GM18508 (cell line): ENCODE measurements around the gene EMID1.
"Not testable (repeated sequence)": the region's sequence is repeated elsewhere in the genome, so short reads cannot be mapped to it uniquely, and the experiment has no call there.

Experiments used
- ATAC-seq: cut with Tn5 transposase; IDR thresholded peaks from one replicate; pipeline ENCODE4 v1.9.1; 2021; ENCODE audit warnings: moderate number of reproducible peaks; ENCODE audit not compliant: insufficient read depth, unreplicated experiment

Gene EMID1

DNA sequence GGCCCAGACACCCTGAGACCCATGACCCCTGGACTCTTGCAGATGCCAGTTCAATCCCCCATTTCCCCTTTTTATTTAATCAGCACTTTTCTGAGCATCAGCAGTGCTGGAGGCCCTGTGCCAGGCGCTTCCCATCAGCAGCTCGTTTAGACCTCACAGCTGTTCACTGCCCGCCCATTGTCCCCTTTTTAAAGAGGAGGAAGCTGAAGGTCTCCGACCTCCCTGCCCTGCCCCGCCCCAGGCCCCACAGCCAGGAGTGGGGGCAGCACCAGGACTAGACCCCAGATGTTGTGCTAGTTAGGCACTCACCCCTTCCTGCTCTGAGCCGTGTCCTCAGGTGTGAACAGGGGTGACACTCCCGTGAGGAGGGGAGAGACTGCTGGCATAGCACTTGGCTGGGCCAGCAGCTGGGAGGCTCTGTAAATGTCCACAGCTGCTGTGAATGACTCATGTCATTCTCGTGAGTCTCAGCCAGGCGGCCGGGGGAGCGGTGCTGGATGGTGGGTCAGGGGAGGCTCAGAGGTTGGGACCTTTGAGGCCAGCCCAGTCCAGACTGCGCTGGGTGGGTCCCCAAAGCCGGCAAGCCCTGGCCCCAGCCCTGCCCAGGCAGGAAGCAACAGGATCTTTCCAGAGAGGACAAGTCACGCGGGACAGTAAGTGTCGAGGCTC lies 19.9 kb downstream of the EMID1 start:
- ATAC-seq = no peak

DNA sequence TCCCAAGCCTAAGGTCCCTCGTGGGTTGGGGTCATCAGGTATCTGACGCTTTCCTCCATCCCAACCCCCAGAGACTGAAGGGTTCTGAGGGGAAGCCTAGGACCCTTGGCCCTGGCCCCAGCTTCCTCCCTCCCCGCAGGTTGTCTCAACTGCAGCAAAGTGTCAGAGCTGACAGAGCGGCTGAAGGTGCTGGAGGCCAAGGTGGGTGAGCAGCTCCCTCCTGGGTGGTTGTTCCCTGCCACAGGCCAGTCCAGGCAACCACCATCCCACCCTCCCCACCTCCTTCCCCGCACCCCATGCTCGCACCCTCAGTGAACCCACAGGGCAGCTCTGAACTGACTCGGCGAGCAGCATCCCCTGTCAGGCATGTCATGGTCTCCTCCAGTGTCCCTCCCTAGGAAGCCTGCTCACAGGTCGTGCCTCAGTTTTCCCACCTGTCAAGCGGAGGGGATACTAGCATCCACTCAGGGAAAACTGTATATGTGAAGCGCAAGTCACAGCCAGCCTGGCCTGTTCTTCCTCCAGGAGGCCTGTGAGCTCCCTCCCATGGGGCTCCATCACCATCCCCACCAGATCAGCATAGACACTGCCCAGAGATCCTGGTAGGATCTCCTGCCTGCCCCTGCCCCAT lies 20.8 kb downstream of the EMID1 start:
- ATAC-seq = no peak

DNA sequence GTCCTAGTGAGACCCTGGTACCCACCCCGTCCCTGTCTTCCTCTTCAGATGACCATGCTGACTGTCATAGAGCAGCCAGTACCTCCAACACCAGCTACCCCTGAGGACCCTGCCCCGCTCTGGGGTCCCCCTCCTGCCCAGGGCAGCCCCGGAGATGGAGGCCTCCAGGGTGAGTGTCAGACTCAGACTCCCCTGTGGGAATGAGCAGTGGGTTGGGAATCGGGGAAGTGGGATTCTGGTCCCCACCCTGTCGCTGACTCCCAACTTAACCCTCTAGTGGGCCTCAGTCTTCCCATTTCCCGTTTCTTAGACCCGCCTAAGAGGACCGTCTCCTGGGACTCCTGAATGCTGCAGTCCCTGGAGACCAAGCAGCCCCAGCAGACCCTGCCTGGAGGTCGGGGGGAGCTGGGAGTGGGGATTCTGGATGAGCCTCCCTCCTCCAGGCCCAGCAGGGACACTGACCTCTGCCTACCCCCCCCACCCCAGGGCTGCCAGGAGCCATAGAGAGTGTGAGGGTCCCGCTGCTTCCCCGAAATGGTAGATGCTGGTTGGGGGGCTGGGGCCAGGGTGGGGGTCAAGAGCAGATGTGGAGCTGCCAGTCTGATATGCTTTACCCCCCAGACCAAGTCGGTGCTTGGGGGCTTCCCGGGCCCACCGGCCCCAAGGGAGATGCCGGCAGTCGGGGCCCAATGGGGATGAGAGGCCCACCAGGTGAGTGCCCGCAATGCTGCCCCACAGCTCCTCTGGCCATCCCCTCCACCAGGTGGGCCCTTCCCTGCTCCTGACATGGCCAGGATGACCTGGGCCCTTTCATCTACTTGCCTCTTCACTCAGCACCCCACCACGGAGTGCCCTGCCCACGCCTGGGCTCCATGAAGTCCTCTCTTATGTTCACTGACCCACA lies 25.5 kb downstream of the EMID1 start:
- ATAC-seq = no peak

DNA sequence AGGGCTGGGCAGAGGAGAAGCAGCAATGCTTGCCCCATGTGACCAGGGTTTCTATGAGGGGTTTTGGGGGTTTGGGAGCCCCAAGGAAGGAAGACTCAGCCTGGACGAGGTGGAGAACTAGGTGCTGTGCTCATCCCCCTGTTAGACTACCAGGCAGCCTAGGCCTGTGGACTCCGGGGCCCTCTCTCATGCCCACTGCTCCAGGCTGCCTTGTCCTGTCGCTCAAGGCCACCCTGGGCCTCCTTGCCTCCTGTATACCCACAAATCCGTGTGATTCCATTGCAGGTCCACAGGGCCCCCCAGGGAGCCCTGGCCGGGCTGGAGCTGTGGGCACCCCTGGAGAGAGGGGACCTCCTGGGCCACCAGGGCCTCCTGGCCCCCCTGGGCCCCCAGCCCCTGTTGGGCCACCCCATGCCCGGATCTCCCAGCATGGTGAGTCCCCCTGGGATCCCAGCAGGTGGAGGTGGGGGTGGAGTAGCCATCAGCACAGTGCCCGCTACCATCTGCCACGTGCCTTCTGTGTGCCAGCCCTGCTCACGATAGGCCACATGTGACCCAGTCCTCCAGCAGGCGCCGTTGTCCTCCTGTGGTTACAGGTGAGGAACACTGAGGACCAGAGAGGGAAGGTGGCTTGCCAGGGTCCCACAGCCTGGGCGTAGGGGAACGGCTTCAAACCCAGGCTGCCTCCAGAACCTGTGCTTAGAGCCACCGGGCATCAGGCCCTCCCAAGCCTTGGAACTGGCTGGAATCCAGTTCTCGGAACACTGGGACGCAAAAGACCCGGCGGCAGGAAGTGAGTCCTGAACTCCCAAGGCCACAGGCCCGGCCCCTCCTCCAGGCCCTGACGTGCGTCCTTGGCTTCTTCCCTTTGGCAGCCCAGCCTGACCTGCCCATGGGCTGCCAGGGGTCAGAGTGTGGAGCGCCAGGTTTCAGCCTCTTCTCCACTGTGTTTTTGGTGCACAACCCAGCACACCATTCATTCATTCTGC lies 26.6 kb downstream of the EMID1 start:
- no peak for ATAC-seq

DNA sequence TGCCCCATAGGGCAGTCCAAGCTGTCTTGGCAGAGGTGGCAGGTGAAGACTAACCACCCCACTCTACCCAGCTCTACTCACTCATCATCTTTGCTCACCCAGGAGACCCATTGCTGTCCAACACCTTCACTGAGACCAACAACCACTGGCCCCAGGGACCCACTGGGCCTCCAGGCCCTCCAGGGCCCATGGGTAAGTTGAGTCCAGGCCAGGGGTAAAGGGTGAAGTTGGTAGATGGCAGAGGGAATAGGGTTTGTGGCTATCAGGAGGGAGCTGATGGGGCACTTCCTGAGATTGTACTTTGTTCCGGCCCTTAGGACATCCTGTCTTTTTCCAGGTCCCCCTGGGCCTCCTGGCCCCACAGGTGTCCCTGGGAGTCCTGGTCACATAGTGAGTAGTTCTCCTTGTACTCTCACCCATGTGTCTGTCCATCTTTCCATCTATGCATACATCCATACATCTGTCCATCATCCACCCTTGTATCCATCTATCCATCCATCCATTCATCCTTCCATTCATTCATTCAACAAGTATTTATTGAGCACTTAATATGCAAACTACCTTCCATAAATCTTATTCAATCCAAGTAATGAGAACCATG lies 27.7 kb downstream of the EMID1 start:
- ATAC-seq = no peak

DNA sequence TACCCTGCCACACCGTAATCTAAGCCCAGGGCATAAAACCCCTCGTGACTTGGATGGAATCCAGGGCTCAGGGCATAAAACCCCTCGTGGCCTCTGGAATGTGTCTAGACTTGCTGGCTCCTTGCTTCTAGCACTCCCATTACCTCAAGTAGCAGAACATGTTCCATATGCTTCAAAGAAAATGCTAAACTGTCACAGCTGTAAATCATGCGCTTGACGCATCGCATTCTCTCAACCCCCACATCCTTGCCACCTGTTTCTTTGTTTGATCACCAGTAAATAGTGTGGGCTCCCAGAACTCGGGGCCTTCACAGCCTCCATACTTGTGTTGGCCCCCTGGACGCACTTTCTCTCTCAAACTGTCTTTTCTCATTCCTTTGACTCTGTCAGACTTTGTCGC lies 34.8 kb downstream of the EMID1 start:
- ATAC-seq = not testable (repeated sequence)

DNA sequence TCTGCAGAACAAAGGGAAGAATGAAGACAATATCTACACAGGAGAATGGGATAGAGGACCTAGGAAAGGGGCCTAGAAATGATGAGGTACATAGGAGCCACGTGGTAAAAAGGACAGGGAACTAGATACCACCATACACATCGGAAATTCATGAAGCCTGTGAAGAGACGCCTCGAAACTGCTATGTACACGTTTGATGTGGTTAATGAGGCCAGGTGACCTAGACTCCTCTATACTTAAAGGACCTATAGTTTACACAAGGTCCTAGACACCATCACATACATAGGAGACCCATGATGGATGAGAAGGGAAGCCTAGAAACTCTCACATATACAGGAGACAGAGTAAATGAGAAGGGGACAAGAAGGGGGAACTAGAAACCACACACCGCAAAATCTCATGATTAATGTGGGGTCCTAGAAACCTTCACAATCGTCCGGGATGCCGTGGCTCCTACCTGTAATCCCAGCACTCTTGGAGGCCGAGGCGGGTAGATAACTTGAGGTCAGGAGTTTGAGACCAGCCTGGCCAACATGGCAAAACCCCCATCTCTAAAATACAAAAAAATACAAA lies 38.3 kb downstream of the EMID1 start:
- no peak for ATAC-seq

DNA sequence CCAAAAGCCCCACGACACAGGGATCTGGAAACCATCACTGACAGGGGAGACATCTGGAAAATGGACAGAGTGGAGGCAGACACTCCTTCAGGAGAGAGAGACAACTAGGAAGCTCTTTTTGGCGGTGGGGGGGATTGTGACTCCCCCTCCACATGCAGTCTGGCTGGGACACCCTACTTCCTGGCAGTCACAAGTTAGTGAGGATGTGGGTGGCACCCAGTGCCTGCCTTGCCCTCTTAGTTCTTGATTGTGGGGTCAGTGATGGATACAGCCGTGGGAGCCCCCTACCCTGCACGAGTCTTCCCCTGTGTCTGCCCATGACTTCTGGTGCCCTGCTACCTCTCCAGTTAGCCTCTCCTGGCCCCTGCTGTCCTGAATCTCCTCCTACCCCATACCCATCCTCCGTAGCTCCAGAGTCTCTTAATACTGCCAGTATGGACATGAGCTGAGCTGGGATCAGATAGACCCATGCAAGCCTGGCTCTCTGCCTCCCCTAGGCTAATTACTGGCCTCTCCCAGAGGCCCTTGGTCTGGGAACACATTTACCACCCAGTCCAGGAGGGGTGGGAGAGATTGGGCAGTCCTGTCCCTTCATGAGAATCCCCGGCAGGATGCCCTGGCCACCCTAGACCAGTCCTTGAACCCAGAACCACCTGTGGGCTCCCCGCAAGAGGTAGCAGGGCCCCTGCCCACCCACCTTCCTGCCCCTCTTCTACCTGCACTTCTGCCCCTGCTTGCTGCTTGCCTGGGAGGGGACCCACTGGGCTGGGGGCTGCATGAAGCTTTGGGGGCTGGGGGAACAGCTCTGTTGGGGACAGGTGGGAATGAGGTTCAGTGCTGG lies 39.3 kb downstream of the EMID1 start:
- no peak for ATAC-seq

DNA sequence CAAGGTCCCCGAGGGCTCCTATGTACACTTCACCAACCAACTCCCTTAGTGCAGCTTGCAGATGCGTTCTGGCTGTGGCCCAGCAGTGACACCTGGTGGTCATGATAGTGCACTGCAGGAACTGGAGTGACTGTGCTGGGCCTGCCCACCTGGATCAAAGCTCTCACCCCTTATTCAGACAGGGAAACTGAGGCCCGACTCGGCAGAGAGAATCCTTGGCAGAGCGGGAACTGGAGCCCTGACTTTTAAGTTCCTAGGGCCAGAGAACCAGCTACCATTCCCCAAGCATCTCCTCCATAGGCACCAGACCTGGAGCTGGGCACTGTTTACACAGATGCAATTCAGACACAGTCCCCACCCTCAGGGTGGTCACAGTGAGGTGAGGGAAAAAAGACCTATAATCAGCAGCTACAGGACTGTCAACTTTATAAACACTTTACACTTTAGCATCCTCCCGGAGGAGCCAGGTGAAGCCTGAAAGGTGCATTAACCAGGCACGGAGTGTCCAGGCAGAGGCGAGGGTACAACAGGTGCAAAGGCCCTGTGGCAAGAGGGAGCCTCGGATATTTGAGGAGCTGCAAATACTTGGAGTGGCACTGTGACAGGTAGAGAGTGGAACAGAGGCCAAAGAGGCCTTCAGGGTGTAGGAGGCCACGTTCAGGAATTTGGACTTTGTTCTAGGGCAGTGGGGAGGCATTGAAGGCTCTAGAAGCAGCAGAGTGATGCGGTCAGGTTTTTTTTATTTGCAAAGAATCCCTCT lies 40.1 kb downstream of the EMID1 start:
- no peak for ATAC-seq

DNA sequence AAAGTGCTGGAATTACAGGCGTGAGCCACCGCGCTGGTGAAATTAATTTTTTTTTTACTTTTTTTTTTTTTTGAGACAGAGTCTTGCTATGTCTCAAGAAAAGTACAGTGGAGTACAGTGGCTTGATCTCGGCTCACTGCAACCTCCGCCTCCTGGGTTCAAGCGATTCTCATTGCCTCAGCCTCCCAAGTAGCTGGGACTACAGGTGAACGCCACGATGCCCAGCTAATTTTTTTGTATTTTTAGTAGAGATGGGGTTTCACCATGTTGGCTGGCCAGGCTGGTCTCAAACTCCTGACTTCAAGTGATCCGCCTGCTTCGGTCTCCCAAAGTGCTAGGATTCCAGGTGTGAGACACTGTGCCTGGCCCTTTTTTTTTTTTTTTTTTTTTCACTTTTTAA lies 42.2 kb downstream of the EMID1 start:
- ATAC-seq = not testable (repeated sequence)

DNA sequence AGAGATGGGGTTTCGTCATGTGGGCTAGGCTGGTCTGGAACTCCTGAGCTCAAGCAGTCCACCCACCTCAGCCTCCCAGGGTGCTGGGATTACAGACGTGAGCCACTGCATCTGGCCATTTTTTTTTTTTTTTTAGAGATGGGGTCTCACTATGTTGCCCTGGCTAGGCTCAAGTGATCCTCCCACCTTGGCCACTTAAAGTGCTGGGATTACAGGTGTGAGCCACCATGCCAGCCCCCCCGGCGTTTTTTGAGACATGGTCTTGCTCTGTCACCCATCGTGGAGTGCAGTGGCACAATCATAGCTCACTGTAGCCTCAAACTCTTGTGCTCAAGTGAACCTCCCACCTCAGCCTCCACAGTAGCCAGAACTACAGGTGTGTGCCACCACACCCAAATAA lies 45.6 kb downstream of the EMID1 start:
- ATAC-seq = no peak

DNA sequence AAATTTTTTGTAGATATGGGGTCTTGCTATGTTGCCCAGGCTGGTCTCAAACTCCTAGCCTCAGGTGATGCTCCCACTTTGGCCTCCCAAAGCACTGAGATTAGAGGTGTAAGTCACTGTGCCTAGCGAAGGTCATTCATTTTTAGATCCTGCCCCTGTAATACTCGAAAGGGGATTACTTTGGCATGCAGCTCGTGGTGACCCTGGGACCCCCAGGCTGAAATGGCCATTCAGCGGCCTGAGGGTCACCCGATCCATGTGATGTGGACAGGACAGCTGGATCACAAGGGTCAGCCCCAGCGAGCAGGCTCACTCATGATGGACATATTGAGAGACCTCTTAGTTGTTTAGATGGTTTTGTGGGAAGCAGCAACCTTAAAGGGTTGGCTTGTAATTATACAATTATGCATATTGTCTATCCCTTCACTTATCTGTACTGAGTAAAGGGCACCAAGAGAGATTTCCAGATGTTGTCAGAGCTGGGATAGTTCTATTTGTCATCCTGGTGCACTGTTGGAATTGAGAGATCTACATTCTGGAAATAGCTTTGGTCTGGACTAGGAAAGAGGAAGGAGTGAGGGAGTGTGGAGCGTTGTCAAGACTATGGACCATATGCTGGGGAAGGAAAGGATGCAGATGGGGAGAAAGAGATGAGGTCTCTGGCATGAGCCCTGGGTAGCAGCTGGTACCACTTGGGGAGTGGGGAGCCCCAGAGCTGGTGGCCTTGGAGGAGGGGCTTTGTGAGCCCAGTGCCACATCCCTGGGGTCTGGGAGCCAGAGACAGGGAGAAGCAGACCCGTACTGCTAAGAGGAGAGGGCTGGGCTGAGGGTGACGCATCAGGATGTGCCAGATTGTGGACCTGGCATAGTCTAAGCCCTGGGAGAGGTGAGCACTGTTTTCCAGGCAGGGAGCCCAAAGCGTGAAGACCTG lies 46.5 kb downstream of the EMID1 start:
- no peak for ATAC-seq

DNA sequence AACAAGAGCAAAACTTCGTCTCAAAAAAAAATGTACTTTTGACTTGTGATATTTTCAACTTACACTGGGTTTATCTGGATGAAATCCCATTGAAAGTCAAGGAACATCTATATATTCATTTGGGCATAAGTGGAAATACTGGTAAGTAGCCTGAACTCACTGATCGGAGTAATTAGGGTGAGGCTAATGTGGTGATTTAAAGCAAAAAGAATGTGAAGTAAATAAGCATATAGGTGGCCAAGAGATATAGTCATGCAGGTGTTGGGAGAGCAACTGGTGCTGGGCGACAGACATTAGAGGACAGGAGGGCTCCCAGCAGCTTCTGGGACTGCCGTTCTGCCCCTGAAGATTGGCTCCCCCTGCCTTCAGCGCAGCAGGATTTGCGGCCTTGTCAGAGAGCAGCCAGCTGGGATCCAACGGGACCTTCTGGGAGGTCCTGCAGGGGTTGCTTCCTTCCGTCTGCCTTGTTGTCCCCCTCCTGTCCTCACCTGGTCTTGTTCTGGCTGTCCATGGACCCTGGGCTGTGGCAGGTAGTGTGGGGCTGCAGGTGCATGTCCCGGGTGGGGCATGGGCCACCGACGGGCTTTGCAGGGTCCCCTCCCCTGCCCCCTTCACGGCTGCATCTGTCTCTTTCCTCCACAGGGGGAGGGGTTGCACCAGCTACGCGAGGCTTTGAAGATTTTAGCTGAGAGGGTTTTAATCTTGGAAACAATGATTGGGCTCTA lies 48.0 kb downstream of the EMID1 start:
- ATAC-seq = no peak

DNA sequence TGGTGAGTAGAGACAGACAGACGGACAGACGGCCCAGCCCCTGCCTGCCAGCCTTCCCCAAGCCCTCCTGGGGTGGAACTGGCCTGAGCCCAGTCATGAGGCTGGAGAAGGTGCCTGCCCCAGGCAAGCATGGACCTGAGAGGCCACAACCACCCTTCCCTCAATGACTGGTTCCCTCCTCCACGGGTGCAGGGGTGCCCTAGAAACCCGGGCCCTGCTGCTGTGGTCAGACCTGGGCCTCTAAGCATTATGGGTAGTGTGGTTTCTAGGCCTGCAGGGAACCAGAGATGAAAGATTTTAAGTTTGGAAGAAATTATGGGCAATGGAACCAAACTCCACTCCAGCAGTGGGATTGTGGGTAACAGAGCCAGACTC lies 48.6 kb downstream of the EMID1 start:
- ATAC-seq = no peak

DNA sequence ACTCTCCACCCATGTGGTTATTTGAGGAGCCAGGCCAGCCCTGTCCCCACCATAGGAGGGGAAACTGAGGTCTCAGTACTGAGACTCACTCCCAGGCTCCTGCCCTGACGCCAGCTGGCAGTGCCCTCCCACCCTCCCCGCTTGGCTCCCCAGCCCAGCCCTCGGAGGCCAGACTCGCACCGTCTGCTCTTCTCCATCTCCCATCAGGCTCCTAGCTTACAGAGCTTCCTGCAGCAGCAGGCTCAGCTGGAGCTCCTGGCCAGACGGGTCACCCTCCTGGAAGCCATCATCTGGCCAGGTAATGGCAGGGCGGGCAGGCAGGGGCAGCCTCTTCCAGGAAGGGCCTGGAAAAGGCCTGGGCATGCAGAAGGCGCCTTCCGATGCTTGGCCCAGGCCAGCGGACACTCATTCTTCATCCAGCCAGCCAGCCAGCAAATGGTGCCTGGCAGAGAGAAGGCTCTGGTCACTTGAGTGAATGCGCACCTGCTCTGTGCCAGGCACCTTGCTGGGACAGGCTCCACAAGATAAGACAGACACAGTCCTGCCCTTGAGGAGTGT lies 49.4 kb downstream of the EMID1 start:
- no peak for ATAC-seq
